AG09319 (cell line): ENCODE measurements around the gene ZNF536.

ENCODE experiments used
- DNase-seq: peaks from one replicate; pipeline ENCODE4 v3.0.0-alpha.2; 2010; ENCODE audit warnings: low read depth; ENCODE audit errors: extremely low read depth
- CTCF ChIP-seq: IDR thresholded peaks from 2 replicates; pipeline ENCODE4 v1.5.1; 2011; ENCODE audit warnings: low read depth, mild to moderate bottlenecking, inconsistent platforms, low read length, moderate library complexity

The ZNF536 gene

GRCh38 chr19:30386551-30387143, 14.5 kb downstream of the ZNF536 start:
- DNase-seq: no peak
- no peak for TF ChIP-seq CTCF

GRCh38 chr19:30387311-30388115, 15.3 kb downstream of the ZNF536 start:
- TF ChIP-seq CTCF: no peak
- no peak for DNase-seq

GRCh38 chr19:30388327-30388726, 16.1 kb downstream of the ZNF536 start:
- no peak for DNase-seq
- TF ChIP-seq CTCF: no peak

- DNase-seq: no peak
- TF ChIP-seq CTCF: no peak
Measured at GRCh38 chr19:30388819-30389218, 16.6 kb downstream of the ZNF536 start.

GRCh38 chr19:30390356-30390988, 18.3 kb downstream of the ZNF536 start:
- DNase-seq: no peak
- TF ChIP-seq CTCF: no peak

- no peak for DNase-seq
- no peak for TF ChIP-seq CTCF
Measured at GRCh38 chr19:30391052-30391451, 18.9 kb downstream of the ZNF536 start.
